K562 (cell line): ENCODE data around the gene CDKN1B. TPM values are rescaled to one million over a fixed set of nuclear protein-coding genes. Genes with fewer than 3 reads are reported as not detected.

Source experiments
- ARNT ChIP-seq, 2 experiments: fragments of 450-650 bp; IDR thresholded peaks; 2 replicates each; pipeline ENCODE4 v1.6.1; 2016; ENCODE audit warnings: mild to moderate bottlenecking in 1 of 2
- ESRRB ChIP-seq: fragments of 250-450 bp; sonication (Bioruptor Pico); IDR thresholded peaks from 2 replicates; pipeline ENCODE4 v1.5.0; 2020; ENCODE audit warnings: mild to moderate bottlenecking, moderate library complexity, borderline replicate concordance
- polyA plus RNA-seq, 8 experiments: library from polyadenylated mRNA; depleted of rRNA in 4 of 8; stranded (reverse) in 5 of 8; unstranded in 3 of 8; fragments of >200 nt; fragmentation: Nextera tagmentation in 2 of 8; fragmentation: Illumina TruSeq in 1 of 8; extraction: Ambion mirVana in 2 of 8; extraction: Trizol in 1 of 8; gene quantifications; 2 replicates each; pipeline versions ENCODE4 v1.2.1 to v1.2.3, GENCODE V29; 2011 to 2014; ENCODE audit warnings: inconsistent platforms in 1 of 8, missing spikeins in 1 of 8
- total RNA-seq, 7 experiments: library from RNA; depleted of rRNA in 6 of 7; stranded (reverse); fragments of >200 nt in 6 of 7; fragmentation: Illumina TruSeq in 2 of 7; extraction: Trizol in 2 of 7; gene quantifications; 2 replicates each; pipeline versions ENCODE4 v1.2.1 to v1.2.3, GENCODE V29; 2011 to 2021; ENCODE audit warnings: low replicate concordance in 1 of 7
- TF ChIP-seq, protein P1 (sequence below): sonication (generic); formaldehyde crosslinking; IDR thresholded peaks from 2 replicates; pipeline ENCODE4 v1.8.0; 2023; ENCODE audit warnings: missing genetic modification reagents, mild to moderate bottlenecking, borderline replicate concordance
- TF ChIP-seq, protein P2 (sequence below): fragments of 450-650 bp; IDR thresholded peaks from one replicate; pipeline ENCODE4 v1.6.1; 2018; ENCODE audit warnings: mild to moderate bottlenecking, moderate library complexity; ENCODE audit not compliant: partially characterized antibody

Gene CDKN1B
- total and polyA plus RNA-seq, 9 of the 15 experiments (the other 6 are each of a cell fraction or from before 2014, with no cell fraction given), result 2.6 to 35.2 (median 15.5) TPM

DNA sequence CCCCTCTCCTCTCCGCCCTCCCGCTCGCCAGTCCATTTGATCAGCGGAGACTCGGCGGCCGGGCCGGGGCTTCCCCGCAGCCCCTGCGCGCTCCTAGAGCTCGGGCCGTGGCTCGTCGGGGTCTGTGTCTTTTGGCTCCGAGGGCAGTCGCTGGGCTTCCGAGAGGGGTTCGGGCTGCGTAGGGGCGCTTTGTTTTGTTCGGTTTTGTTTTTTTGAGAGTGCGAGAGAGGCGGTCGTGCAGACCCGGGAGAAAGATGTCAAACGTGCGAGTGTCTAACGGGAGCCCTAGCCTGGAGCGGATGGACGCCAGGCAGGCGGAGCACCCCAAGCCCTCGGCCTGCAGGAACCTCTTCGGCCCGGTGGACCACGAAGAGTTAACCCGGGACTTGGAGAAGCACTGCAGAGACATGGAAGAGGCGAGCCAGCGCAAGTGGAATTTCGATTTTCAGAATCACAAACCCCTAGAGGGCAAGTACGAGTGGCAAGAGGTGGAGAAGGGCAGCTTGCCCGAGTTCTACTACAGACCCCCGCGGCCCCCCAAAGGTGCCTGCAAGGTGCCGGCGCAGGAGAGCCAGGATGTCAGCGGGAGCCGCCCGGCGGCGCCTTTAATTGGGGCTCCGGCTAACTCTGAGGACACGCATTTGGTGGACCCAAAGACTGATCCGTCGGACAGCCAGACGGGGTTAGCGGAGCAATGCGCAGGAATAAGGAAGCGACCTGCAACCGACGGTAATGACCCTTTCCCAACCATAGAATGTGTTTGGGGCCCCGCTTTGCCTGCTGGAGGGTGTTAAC is 615 bp downstream of the CDKN1B start (continued):
- TF ChIP-seq ESRRB (no peak), ARNT (IDR thresholded peaks at IDR 0.05) (no peak)
- TF ChIP-seq, protein P1, sequence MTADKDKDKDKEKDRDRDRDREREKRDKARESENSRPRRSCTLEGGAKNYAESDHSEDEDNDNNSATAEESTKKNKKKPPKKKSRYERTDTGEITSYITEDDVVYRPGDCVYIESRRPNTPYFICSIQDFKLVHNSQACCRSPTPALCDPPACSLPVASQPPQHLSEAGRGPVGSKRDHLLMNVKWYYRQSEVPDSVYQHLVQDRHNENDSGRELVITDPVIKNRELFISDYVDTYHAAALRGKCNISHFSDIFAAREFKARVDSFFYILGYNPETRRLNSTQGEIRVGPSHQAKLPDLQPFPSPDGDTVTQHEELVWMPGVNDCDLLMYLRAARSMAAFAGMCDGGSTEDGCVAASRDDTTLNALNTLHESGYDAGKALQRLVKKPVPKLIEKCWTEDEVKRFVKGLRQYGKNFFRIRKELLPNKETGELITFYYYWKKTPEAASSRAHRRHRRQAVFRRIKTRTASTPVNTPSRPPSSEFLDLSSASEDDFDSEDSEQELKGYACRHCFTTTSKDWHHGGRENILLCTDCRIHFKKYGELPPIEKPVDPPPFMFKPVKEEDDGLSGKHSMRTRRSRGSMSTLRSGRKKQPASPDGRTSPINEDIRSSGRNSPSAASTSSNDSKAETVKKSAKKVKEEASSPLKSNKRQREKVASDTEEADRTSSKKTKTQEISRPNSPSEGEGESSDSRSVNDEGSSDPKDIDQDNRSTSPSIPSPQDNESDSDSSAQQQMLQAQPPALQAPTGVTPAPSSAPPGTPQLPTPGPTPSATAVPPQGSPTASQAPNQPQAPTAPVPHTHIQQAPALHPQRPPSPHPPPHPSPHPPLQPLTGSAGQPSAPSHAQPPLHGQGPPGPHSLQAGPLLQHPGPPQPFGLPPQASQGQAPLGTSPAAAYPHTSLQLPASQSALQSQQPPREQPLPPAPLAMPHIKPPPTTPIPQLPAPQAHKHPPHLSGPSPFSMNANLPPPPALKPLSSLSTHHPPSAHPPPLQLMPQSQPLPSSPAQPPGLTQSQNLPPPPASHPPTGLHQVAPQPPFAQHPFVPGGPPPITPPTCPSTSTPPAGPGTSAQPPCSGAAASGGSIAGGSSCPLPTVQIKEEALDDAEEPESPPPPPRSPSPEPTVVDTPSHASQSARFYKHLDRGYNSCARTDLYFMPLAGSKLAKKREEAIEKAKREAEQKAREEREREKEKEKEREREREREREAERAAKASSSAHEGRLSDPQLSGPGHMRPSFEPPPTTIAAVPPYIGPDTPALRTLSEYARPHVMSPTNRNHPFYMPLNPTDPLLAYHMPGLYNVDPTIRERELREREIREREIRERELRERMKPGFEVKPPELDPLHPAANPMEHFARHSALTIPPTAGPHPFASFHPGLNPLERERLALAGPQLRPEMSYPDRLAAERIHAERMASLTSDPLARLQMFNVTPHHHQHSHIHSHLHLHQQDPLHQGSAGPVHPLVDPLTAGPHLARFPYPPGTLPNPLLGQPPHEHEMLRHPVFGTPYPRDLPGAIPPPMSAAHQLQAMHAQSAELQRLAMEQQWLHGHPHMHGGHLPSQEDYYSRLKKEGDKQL (CRISPR knock-in tag), result no peak
- TF ChIP-seq, protein P2, sequence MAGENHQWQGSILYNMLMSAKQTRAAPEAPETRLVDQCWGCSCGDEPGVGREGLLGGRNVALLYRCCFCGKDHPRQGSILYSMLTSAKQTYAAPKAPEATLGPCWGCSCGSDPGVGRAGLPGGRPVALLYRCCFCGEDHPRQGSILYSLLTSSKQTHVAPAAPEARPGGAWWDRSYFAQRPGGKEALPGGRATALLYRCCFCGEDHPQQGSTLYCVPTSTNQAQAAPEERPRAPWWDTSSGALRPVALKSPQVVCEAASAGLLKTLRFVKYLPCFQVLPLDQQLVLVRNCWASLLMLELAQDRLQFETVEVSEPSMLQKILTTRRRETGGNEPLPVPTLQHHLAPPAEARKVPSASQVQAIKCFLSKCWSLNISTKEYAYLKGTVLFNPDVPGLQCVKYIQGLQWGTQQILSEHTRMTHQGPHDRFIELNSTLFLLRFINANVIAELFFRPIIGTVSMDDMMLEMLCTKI, result no peak
- TF ChIP-seq, all 486 proteins: peak for 16
